Bone marrow (tissue), 2 donors: ENCODE measurements around the gene CNTNAP2.

Experiments used
- DNase-seq, 2 donors: peaks; one replicate each; lab custom pipeline; 2025; lab: John Stamatoyannopoulos, UW

The CNTNAP2 gene

GRCh38 chr7:147015999-147016398, 899.4 kb downstream of the CNTNAP2 start:
- DNase-seq: no peak

GRCh38 chr7:147022056-147022455, 905.5 kb downstream of the CNTNAP2 start:
- no peak for DNase-seq

GRCh38 chr7:147023440-147023839, 906.8 kb downstream of the CNTNAP2 start:
- DNase-seq: no peak

GRCh38 chr7:147029953-147030352, 913.4 kb downstream of the CNTNAP2 start:
- DNase-seq: no peak

GRCh38 chr7:147033641-147034040, 917.0 kb downstream of the CNTNAP2 start:
- DNase-seq: no peak

GRCh38 chr7:147041438-147041837, 924.8 kb downstream of the CNTNAP2 start:
- DNase-seq: no peak

GRCh38 chr7:147044941-147045340, 928.3 kb downstream of the CNTNAP2 start:
- DNase-seq: no peak

GRCh38 chr7:147047696-147048095, 931.1 kb downstream of the CNTNAP2 start:
- DNase-seq: no peak

GRCh38 chr7:147048864-147049263, 932.3 kb downstream of the CNTNAP2 start:
- no peak for DNase-seq

GRCh38 chr7:147052818-147053217, 936.2 kb downstream of the CNTNAP2 start:
- DNase-seq: no peak

GRCh38 chr7:147053746-147054145, 937.1 kb downstream of the CNTNAP2 start:
- DNase-seq: no peak

- DNase-seq: no peak
Measured at GRCh38 chr7:147060070-147060469, 943.5 kb downstream of the CNTNAP2 start.

GRCh38 chr7:147062897-147063296, 946.3 kb downstream of the CNTNAP2 start:
- no peak for DNase-seq

- no peak for DNase-seq
Measured at GRCh38 chr7:147068842-147069241, 952.2 kb downstream of the CNTNAP2 start.

- DNase-seq: no peak
Measured at GRCh38 chr7:147069771-147070170, 953.2 kb downstream of the CNTNAP2 start.

GRCh38 chr7:147070886-147071285, 954.3 kb downstream of the CNTNAP2 start:
- no peak for DNase-seq

- DNase-seq: no peak
Measured at GRCh38 chr7:147071536-147071935, 954.9 kb downstream of the CNTNAP2 start.

- no peak for DNase-seq
Measured at GRCh38 chr7:147078312-147078711, 961.7 kb downstream of the CNTNAP2 start.

GRCh38 chr7:147079083-147079482, 962.5 kb downstream of the CNTNAP2 start:
- DNase-seq: no peak

GRCh38 chr7:147079921-147080420, 963.4 kb downstream of the CNTNAP2 start:
- no peak for DNase-seq

GRCh38 chr7:147081117-147081516, 964.5 kb downstream of the CNTNAP2 start:
- no peak for DNase-seq

GRCh38 chr7:147089051-147089461, 972.5 kb downstream of the CNTNAP2 start:
- DNase-seq: no peak

- no peak for DNase-seq
Measured at GRCh38 chr7:147089608-147090007, 973.0 kb downstream of the CNTNAP2 start.

GRCh38 chr7:147096629-147097028, 980.0 kb downstream of the CNTNAP2 start:
- no peak for DNase-seq

GRCh38 chr7:147103224-147103623, 986.6 kb downstream of the CNTNAP2 start:
- no peak for DNase-seq
